ENCODE results near the gene IL15RA.

IL15RA gene

DNA sequence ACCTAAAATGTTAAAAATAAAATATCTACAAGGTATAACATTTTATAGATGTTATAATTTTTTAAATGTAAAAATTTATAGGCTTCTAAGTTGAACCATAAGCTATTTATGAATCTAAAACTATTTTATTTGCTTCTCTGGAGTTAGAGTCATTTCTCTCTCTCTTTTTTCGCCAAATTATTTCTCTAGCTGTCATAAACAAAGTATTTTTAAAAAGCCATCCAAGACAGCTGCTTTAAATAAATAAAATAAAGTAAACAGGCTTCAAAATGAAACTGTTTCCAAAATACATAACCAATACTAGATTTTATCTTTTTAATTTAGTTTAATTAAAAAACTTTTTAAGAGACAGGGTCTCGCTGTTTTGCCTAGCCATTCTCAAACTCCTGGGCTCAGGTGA is 12.4 kb upstream of the IL15RA start:
- H3K27ac ChIP-seq: no peak overlapping the region
- TF ChIP-seq, protein P1, sequence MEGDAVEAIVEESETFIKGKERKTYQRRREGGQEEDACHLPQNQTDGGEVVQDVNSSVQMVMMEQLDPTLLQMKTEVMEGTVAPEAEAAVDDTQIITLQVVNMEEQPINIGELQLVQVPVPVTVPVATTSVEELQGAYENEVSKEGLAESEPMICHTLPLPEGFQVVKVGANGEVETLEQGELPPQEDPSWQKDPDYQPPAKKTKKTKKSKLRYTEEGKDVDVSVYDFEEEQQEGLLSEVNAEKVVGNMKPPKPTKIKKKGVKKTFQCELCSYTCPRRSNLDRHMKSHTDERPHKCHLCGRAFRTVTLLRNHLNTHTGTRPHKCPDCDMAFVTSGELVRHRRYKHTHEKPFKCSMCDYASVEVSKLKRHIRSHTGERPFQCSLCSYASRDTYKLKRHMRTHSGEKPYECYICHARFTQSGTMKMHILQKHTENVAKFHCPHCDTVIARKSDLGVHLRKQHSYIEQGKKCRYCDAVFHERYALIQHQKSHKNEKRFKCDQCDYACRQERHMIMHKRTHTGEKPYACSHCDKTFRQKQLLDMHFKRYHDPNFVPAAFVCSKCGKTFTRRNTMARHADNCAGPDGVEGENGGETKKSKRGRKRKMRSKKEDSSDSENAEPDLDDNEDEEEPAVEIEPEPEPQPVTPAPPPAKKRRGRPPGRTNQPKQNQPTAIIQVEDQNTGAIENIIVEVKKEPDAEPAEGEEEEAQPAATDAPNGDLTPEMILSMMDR (IDR thresholded peaks at IDR 0.05): no peak
- no peak for TF ChIP-seq ZFX (IDR thresholded peaks at IDR 0.05; ENCODE audit: borderline replicate concordance)

DNA sequence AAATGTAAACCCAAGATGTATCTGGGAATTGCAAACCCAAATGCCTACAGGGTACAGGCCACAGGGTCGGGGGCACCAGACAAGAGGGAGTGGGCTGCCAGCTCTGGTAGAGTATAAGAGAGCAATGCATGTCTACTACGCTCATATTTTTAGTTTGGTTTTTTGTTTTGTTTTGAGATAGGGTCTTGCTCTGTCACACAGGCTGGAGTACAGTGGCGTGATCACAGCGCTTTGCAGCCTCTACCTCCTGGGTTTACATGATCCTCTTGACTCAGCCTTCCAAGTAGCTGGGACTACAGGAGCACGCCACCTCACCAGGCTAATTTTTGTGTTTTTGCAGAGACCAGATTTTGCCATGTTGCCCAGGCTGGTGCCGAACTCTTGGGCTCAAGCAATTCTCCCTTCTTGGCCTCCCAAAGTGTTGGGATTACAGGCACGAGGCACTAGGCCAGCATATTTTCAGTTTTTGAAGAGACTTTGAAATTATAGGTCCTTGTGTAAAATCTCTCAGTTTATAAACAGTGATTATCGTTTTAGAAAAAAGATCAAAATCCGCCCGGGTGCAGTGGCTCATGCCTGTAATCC is 11.1 kb upstream of the IL15RA start:
- TF ChIP-seq ZFX (IDR thresholded peaks at IDR 0.05; ENCODE audit: borderline replicate concordance): no peak
- TF ChIP-seq, protein P1 (IDR thresholded peaks at IDR 0.05): no peak
- no peak overlapping the region for H3K27ac ChIP-seq

DNA sequence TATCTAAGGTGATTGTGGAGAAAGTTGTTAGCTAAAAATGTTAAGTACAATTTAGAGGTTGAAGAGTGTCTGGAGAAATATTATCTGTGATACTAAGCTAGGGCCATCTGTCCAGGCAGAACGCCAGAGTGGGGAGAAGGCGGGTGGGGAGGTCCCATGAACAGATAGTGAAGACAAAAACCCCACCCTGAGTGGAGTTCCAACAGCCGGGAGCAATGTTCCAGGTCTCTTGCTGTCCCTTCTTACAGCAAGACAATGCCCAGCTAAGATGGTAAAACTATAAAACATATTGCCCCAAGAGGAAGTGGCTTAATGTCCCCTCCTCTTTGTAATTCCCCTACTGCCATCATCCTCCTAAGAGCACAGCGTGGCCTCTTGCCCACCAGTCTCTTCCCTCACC is 10.4 kb upstream of the IL15RA start:
- no peak overlapping the region for H3K27ac ChIP-seq
- TF ChIP-seq ZFX (IDR thresholded peaks at IDR 0.05; ENCODE audit: borderline replicate concordance): no peak
- TF ChIP-seq, protein P1 (IDR thresholded peaks at IDR 0.05): no peak

DNA sequence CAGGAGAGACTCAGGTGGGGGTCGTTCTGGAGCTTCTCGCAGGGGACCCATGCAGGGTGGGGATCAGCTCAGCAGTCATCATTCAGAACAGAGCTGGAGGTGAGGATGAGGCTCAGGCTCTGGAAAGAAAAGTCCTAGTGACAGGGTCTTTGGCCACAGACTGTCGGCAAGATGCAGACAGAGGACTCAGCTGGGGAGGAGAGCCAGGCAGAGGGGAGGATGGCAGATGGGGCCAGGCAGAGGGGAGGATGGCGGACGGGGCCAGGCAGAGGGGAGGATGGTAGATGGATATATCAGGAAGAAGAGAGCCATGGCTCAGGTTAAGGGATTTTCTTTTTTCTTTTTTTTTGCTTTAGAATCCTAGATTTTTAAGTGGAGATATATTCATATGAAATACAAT is 7.7 kb upstream of the IL15RA start:
- no peak for TF ChIP-seq ZFX (IDR thresholded peaks at IDR 0.05; ENCODE audit: borderline replicate concordance)
- TF ChIP-seq, protein P1 (IDR thresholded peaks at IDR 0.05): no peak
- H3K27ac ChIP-seq: no peak overlapping the region

DNA sequence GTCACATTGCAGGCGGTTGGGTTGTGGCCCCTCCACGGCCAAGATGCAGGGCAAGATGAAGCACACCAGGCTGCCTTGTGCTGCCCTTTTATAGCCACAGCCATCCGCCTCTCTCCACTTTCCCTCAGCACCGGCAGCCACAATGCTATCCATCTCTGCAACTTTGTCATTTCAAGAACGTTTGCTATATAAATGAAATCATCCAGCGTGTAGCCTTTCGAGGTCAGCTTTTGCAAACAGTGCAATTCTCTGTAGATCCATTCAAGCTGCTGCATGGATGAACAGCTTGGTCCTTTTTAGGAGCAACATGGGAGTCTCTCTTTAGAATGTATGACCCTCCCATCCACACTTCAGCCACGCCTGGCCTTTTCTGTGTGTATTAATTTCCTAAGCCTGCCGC is 6.4 kb upstream of the IL15RA start:
- TF ChIP-seq ZFX (IDR thresholded peaks at IDR 0.05; ENCODE audit: borderline replicate concordance): no peak
- TF ChIP-seq, protein P1 (IDR thresholded peaks at IDR 0.05): no peak
- H3K27ac ChIP-seq: no peak overlapping the region

DNA sequence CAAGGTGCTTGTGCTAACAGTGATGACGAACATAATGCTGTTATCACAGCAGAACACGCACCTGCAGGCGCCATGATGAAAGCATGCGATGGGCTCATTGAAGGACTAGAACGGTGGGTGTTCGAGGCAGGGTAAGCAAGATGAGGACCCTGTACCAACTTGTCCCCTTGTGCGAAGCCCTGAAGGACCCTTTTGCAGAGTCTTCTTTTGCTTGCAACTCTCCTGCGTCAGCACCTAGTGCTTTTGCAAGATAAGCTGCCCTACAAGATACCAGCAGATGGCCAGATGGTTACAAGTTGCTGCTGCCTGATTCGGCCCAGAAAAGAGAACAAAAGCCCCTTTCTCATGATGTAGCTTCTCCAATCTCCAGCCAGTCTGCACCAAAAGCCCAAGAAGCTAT is 4.2 kb upstream of the IL15RA start:
- no peak for TF ChIP-seq ZFX (IDR thresholded peaks at IDR 0.05; ENCODE audit: borderline replicate concordance)
- TF ChIP-seq, protein P1 (IDR thresholded peaks at IDR 0.05): no peak
- no peak overlapping the region for H3K27ac ChIP-seq

DNA sequence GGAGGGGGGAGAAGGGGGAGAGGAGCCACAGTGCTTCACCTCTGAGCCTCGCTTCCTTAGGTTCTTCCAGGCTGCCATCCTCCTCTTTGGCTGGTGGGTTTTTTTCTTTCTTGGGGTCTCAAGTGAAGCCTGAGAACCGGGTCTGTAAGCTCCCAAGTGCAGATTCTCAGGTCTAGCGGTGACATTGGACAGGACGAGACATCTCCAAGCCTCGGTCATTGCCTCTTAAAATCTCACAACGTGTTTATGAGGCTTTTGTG is 817 bp upstream of the IL15RA start:
- H3K27ac ChIP-seq: no peak overlapping the region
- TF ChIP-seq, protein P1 (IDR thresholded peaks at IDR 0.05): 0 out of 2 replicates have a peak, but pooled peaks have one; percentile 27
- no peak for TF ChIP-seq ZFX (IDR thresholded peaks at IDR 0.05; ENCODE audit: borderline replicate concordance)
